Subcutaneous adipose tissue (tissue), 4 donors: ENCODE measurements around the gene PSMD2. TPM values are rescaled to one million over a fixed set of nuclear protein-coding genes. Genes with fewer than 3 reads are reported as not detected.

ENCODE experiments used
- CTCF ChIP-seq: fragments of 450-650 bp; IDR thresholded peaks from one replicate; pipeline ENCODE4 v1.5.1; 2016; ENCODE audit warnings: low read depth, mild to moderate bottlenecking, control low read depth, antibody characterized with exemption, moderate library complexity
- total RNA-seq, 4 donors: library from RNA; depleted of rRNA; stranded (reverse); fragments of >200 nt; gene quantifications; one replicate each; pipeline ENCODE4 v1.1.0, GENCODE V29; 2016

Gene PSMD2
- total RNA-seq, 4 donors from 2014 or later, result 166 to 257 (median 231) TPM

GRCh38 chr3:184352149-184352785, 53.2 kb downstream of the PSMD2 start:
- no peak for TF ChIP-seq CTCF

DNA sequence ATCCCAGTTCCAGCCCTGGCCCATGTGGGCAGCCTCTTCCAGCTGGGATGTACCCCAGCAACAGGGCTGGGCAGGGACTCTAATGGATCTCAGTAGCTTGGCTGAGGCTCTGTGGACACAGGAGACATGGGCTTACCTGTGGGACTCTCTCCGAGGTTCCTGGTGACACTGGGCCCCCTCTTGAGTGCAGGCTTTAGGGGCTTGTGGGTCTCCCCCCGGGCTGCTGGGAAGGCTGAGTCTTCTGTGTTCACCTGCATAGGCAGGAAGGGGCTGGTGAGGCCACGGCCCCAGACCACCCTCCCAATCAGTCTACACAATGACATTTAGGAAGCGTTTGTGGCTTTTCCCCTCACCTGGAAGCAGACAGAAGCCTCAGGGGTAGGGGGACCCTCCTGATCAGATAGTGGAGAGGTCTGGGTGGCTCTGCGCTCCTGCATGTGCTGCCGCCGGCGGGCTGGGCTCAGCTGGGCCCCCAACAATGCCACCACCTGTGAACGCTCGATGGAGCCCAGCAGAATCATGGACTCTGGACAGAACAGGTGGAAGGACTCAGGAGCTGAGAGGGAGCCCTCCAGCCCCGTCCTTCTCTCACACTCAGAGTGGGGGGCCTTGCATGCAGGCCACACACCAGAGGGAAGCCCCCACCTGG, 54.0 kb downstream of the PSMD2 start:
- TF ChIP-seq CTCF, result no peak

- TF ChIP-seq CTCF, result no peak
Observed at GRCh38 chr3:184353546-184353941, 54.5 kb downstream of the PSMD2 start.

- TF ChIP-seq CTCF, result no peak
Observed at GRCh38 chr3:184354121-184354728, 55.2 kb downstream of the PSMD2 start.

DNA sequence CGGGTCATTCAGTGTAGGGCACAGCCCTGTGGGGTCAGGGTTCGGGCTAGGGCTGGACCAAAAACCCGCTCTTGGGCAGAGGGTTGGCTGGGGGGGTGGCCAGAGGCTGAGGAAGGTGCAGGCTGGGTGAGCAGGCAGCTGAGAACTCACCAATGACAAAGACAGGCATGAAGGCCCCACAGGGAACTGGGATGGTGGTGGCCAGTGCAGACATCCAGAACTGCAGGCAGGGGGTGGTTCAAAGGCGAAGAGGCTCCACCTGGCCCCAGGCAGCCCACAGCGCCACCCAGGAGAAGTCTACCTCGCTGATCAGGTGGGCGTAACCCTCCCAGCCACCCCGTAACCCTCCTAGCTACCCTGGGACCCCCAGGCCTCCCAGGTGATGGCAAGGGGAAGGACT, 55.7 kb downstream of the PSMD2 start:
- no peak for TF ChIP-seq CTCF

DNA sequence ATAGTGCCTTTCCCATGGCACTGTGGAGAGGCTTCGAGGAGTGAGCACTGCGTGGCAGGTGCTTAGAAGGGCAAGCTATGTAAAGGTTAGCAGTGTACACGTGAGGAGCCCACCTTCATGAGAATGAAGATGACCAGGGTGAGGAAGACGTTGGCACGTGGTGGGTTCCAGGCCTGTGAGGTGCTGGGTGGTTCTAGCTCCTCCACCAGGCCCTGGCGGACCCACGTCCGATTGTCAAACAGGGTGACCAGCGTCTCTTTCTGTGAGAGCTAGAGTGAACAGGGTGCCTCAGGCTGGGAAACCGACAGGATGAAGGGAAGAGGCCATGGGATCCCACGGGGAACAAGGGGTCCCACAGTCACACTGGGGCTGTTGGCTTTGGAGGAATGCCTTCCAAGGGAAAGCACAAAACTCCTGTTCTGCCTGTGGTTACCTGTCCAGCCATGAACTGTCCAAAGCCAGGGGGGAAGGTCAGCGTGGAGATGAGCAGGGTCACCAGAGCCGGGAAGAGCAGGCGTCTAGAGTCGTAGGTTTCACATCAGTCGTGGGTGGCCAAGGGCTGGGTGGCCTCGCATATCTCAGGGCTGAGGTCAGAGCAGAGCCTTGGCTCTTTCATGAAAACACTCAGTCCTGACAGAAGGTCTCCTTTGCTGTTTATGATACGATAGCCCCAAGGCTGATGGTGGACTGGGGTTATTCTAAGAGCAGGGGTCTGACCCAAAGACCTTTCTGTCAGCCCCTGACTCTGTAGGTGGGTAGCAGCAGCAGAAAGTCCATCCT, 56.4 kb downstream of the PSMD2 start:
- TF ChIP-seq CTCF, result no peak
